HUES6 (cell line): ENCODE results near the gene SMARCAD1.

Source experiments
- H3K27ac ChIP-seq: 2 replicates; pipeline ENCODE4 v1.7.0; 2013; ENCODE audit warnings: low read depth, mild to moderate bottlenecking, low read length, inconsistent platforms
- H3K27me3 ChIP-seq: 2 replicates; pipeline ENCODE4 v1.6.1; 2013; ENCODE audit warnings: low read length; ENCODE audit not compliant: control insufficient read depth, insufficient read depth
- H3K36me3 ChIP-seq: 2 replicates; pipeline ENCODE4 v1.6.1; 2013; ENCODE audit warnings: low read length; ENCODE audit not compliant: control insufficient read depth, insufficient read depth
- H3K4me1 ChIP-seq: 2 replicates; pipeline ENCODE4 v1.6.1; 2013; ENCODE audit warnings: low read length; ENCODE audit not compliant: control insufficient read depth, insufficient read depth
- H3K4me3 ChIP-seq: 2 replicates; pipeline ENCODE4 v1.5.1; 2013; ENCODE audit warnings: low read depth, low read length
- H3K9ac ChIP-seq: one replicate; pipeline ENCODE4 v1.6.1; 2013; ENCODE audit warnings: mild to moderate bottlenecking, low read length
- H3K9me3 ChIP-seq: 2 replicates; pipeline ENCODE4 v1.6.1; 2013; ENCODE audit warnings: low read depth, low read length; ENCODE audit not compliant: control insufficient read depth, insufficient read depth

The SMARCAD1 gene, protein sequence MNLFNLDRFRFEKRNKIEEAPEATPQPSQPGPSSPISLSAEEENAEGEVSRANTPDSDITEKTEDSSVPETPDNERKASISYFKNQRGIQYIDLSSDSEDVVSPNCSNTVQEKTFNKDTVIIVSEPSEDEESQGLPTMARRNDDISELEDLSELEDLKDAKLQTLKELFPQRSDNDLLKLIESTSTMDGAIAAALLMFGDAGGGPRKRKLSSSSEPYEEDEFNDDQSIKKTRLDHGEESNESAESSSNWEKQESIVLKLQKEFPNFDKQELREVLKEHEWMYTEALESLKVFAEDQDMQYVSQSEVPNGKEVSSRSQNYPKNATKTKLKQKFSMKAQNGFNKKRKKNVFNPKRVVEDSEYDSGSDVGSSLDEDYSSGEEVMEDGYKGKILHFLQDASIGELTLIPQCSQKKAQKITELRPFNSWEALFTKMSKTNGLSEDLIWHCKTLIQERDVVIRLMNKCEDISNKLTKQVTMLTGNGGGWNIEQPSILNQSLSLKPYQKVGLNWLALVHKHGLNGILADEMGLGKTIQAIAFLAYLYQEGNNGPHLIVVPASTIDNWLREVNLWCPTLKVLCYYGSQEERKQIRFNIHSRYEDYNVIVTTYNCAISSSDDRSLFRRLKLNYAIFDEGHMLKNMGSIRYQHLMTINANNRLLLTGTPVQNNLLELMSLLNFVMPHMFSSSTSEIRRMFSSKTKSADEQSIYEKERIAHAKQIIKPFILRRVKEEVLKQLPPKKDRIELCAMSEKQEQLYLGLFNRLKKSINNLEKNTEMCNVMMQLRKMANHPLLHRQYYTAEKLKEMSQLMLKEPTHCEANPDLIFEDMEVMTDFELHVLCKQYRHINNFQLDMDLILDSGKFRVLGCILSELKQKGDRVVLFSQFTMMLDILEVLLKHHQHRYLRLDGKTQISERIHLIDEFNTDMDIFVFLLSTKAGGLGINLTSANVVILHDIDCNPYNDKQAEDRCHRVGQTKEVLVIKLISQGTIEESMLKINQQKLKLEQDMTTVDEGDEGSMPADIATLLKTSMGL

DNA sequence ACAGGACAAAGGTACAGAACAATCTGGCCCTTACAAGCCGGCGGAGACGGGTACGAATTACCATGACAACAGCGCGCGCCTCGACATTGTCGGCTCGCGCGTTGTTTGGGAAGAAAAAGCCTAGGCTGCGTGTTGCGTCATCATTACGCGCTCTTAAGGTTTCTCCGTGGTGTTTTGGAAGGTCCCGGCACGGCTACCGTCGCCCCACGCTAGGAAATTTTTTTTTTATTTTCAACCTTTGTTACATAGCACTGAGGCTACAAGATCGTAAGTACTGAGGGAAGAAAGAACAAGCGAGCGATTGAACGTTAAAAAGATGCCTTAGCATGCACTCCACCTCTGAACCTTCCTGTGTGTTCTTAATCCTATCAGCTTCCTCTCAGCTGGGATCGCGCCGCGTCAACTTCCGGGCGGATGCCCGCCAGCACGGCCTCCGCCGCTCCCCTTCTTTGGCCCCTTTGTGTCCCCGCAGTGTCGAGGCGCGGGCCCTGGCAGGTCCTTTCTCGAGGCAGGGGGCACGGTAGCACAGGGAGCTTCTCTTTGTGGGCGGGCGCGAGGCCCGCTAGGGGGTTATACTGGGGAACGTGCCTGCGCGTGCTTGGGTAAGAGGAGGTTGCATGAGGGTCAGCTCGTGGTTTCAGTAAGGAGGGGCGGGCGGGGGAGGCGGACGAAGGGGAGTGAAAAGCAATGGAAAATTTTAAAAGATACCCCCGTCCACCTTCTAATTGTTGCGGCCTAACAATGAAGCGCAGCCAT, at the start of gene SMARCAD1:
Gene SMARCAD1, plus strand, starts transcription at position 397 of the 756 bp plus-strand sequence. CDS start 530 bp downstream, outside the sequence.
- peak within 1 kb of the TSS; percentile 66 for H3K4me3 ChIP-seq
- H3K9me3 ChIP-seq: no peaks in the 10 kb centered on the region; the same call in 1 of the 2 replicates
- peaks cover 35% of the 10 kb centered on the region for H3K36me3 ChIP-seq
- peak within 1 kb of the TSS; percentile 74 for H3K27ac ChIP-seq
- peak within 1 kb of the TSS; percentile 85 for H3K9ac ChIP-seq
- no peaks in the 10 kb centered on the region for H3K27me3 ChIP-seq
- peaks cover 25% of the 10 kb centered on the region for H3K4me1 ChIP-seq

GRCh38 chr4:94158883-94159282, 48.8 kb upstream of the SMARCAD1 start:
- H3K36me3 ChIP-seq: no peaks in the 10 kb centered on the region
- H3K9me3 ChIP-seq: peaks cover 20% of the 10 kb centered on the region
- no peak overlapping the region for H3K9ac ChIP-seq
- no peak overlapping the region for H3K27ac ChIP-seq
- H3K4me3 ChIP-seq: no peak overlapping the region
- H3K27me3 ChIP-seq: no peaks in the 10 kb centered on the region
- peaks cover 3% of the 10 kb centered on the region; the same call in 1 of the 2 replicates for H3K4me1 ChIP-seq

DNA sequence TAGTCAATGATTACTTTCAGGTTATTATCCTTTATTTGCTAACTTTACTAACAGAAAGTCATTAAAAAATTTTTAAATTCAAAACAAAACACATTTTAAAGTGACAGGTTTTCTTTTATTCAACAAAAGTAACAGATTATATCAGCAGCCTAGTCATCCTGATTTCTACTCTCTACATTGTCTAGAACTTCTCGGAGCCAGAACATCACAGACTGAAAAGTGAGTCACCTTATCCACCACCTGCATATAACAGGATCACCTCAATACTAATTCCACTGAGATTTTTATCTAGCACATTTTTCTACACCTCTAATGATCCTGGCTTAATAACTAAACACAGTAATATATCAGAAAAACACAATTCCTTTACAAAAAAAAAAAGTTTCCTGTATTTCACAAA, 47.9 kb upstream of the SMARCAD1 start:
- peaks cover 12% of the 10 kb centered on the region for H3K4me1 ChIP-seq
- no peaks in the 10 kb centered on the region for H3K36me3 ChIP-seq
- no peak overlapping the region for H3K9ac ChIP-seq
- H3K9me3 ChIP-seq: peaks cover 17% of the 10 kb centered on the region
- H3K27ac ChIP-seq: no peak overlapping the region
- H3K4me3 ChIP-seq: no peak overlapping the region
- no peaks in the 10 kb centered on the region for H3K27me3 ChIP-seq

- H3K9me3 ChIP-seq: peaks cover 17% of the 10 kb centered on the region
- no peaks in the 10 kb centered on the region for H3K27me3 ChIP-seq
- no peak overlapping the region for H3K27ac ChIP-seq
- no peak overlapping the region for H3K9ac ChIP-seq
- H3K4me3 ChIP-seq: no peak overlapping the region
- peaks cover 22% of the 10 kb centered on the region for H3K4me1 ChIP-seq
- H3K36me3 ChIP-seq: no peaks in the 10 kb centered on the region
Measured at GRCh38 chr4:94160774-94161173, 46.9 kb upstream of the SMARCAD1 start.

- Histone ChIP-seq H3K9ac (peak overlapping the region; percentile 42), H3K27ac (peak overlapping the region; percentile 89; the same call in 1 of the 2 replicates), H3K27me3 (no peaks in the 10 kb centered on the region), H3K9me3 (peaks cover 2% of the 10 kb centered on the region; the same call in 1 of the 2 replicates), H3K4me3 (no peak overlapping the region), H3K36me3 (no peaks in the 10 kb centered on the region), H3K4me1 (peaks cover 43% of the 10 kb centered on the region)
Measured at GRCh38 chr4:94165256-94165655, 42.4 kb upstream of the SMARCAD1 start.

- no peak overlapping the region for H3K27ac ChIP-seq
- no peaks in the 10 kb centered on the region for H3K27me3 ChIP-seq
- no peak overlapping the region for H3K9ac ChIP-seq
- no peak overlapping the region for H3K4me3 ChIP-seq
- peaks cover 21% of the 10 kb centered on the region; the same call in 1 of the 2 replicates for H3K9me3 ChIP-seq
- peaks cover 43% of the 10 kb centered on the region for H3K4me1 ChIP-seq
- no peaks in the 10 kb centered on the region for H3K36me3 ChIP-seq
Measured at GRCh38 chr4:94168321-94168720, 39.3 kb upstream of the SMARCAD1 start.

- Histone ChIP-seq H3K4me3 (no peak overlapping the region), H3K9me3 (peaks cover 21% of the 10 kb centered on the region; the same call in 1 of the 2 replicates), H3K27me3 (no peaks in the 10 kb centered on the region), H3K4me1 (peaks cover 30% of the 10 kb centered on the region), H3K36me3 (no peaks in the 10 kb centered on the region), H3K9ac (no peak overlapping the region), H3K27ac (no peak overlapping the region)
Measured at GRCh38 chr4:94169803-94170372, 37.8 kb upstream of the SMARCAD1 start.

GRCh38 chr4:94171616-94172015, 36.0 kb upstream of the SMARCAD1 start:
- Histone ChIP-seq H3K27ac (no peak overlapping the region), H3K9ac (no peak overlapping the region), H3K4me3 (no peak overlapping the region), H3K36me3 (no peaks in the 10 kb centered on the region), H3K9me3 (peaks cover 21% of the 10 kb centered on the region; the same call in 1 of the 2 replicates), H3K4me1 (peaks cover 20% of the 10 kb centered on the region), H3K27me3 (no peaks in the 10 kb centered on the region)

- no peak overlapping the region for H3K9ac ChIP-seq
- no peak overlapping the region for H3K4me3 ChIP-seq
- H3K27ac ChIP-seq: no peak overlapping the region
Measured at GRCh38 chr4:94175553-94176261, 32.0 kb upstream of the SMARCAD1 start.

More at GRCh38 chr4:94175553-94176261, 32.0 kb upstream of the SMARCAD1 start:
- Histone ChIP-seq H3K36me3 (no peaks in the 10 kb centered on the region), H3K4me1 (peaks cover 3% of the 10 kb centered on the region; the same call in 1 of the 2 replicates), H3K9me3 (peaks cover 15% of the 10 kb centered on the region; the same call in 1 of the 2 replicates), H3K27me3 (no peaks in the 10 kb centered on the region)
